ENCODE results near the gene TBXAS1.

The TBXAS1 gene

DNA sequence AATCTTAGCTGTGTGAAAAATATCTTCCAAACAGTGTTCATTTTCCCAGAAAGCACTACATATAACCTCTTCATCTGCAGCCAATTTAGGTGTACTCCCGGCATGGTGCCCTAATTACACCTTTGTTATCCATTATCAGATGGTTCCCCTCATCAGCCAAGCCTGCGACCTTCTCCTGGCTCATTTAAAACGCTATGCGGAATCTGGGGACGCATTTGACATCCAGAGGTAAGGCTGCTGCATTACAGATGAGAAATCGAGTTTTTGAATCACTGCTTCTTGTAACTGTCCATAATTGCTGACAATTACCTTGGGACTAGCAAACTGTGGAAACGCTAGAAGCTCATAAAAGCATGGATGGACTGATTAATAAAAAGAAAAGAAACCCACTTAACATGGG lies 124.2 kb downstream of the TBXAS1 start:
- no peak for DNase-seq

DNA sequence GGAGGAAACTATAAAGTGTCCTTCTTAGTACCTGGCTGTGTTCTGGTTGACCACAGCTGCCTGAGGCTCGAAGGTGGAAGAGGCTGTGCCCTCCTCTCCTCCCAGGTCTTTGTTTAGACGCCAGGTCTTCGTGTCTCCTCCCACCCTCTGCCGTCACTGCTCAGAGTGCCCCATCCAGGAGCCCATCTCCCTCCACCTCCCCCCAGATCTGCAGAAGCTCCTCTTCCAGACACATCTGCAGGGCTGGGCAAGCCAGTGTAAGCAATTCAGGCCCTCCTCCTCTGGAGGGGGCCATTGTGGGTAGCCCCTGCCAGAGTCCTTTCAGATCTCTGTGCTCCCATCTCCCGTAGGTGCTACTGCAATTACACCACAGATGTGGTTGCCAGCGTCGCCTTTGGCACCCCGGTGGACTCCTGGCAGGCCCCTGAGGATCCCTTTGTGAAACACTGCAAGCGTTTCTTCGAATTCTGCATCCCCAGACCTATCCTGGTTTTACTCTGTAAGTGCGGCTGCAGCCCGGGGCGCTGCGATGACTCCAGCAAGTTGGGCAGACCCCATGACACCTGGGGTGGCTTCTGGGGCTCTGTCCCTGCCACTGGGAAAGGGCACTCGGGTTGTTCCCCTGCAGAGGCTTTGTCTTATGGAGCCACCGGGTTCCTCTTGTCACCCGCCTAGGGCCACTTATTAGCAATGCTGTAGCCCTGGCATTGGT lies 126.2 kb downstream of the TBXAS1 start:
- DNase-seq, result no peak

DNA sequence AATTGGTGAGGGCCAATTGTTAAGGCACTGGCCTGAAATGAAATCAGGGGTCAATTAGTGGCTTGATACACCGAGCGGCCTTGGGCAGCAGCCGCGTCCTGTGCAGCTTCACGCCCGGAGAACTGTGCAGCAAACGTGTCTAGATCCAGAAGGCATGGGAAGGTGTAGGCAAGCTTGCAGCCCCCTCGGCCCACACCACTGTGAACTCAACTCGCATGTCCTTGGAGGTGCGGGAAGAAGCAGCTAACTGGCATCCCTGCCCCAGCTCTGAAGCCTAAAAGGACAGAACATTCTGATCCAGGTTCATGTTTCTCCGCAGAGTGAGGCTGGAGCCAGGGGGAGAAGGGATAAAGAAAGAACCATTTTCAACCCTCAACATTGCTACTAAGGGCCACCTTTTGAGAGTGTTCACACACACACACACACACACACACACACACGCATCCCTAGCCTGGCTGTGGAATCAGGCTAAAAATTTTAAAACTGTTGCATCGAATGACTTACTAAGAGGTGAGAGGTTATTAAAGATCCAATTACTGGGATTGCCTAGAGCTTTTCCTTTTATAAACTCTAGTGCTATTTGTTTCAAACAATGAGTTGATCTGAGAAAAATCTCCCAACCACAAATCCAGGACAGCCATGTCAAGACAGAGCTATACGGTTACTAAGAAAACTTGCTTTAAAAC lies 129.7 kb downstream of the TBXAS1 start:
- DNase-seq, result no peak

DNA sequence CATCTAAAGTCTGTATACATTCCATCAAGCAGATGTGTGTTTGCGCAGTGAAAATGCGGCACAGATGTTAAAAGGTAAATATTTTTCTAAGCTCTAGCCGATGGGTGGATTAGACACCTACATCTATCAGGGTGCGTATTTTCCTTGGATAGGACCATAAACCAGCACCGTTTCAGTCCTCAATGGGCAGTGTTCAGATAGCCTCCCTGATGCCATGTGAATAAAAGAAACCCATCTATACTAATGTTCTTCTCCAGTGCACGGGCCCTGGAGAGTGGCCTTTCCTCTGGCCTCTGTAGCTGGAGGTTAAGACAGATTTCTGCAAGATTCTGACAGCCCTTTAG lies 130.2 kb downstream of the TBXAS1 start:
- DNase-seq, result no peak

DNA sequence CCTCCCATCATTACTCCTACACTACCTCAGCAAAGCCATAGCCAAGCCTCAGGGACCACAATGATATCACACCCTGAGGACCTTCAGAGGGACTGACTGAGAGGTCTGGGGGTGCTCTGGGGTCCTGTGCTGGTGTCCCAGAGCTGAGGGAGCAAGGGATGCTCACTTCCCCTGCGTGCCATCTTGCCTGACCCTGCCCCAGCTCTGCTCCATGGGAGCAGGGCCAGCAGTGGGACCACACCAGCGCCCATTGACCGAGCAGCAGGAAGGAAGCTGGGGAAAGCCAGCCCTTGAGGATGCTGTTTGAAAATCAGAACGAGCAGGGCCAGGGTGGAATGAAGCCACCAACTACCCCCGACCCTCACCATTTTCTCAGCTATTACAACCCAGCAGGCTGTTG lies 130.7 kb downstream of the TBXAS1 start:
- no peak for DNase-seq

DNA sequence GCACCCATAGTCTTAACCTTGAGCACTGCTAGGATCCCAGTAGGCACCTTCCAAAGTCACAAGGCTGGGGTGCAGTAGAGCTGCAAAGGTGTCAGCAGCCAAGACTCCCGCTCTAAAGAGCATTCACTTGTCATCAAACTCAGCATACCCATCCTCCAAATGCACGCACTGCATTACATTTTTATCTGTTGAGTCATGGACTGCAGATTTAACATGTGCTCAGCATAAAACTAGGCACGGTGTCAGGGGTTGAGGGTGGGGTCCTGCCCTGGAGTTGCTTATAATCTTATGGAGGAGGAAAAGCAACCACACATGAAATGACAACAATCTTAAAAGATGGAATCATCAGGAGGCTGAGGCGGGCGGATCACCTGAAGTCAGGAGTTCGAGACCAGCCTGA lies 131.1 kb downstream of the TBXAS1 start:
- no peak for DNase-seq

DNA sequence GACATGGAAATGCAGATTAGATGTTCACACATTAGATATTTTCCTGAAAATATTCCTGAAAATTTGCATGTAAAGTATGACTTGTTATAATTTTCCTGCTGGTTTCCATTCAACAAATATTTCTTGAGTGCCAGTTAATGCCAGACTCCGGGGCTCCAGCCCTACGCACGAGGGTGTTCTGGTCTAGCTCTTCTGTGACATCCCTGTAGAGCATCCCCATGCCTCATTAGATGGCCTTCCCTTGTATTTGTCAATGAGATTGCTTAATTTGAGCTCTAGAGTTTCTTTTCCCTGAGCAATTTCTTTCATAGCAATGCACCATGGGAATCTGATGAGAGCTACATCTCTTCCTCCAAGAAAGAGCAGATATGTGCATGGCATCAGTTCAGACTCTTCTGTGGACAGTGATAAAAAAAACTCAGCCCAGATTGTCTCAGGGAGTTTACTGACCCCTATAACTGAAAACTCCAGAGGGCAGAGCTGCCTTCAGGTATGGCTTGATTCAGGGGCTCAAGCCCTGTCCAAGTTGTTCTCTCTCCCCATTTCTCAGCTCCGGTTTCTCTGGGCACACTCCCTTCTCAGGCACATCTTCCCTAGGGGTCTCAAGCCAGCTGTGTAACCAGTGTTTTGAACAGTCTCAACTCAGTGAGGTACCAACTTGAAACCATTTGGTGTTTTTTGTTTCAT lies 137.0 kb downstream of the TBXAS1 start:
- DNase-seq, result no peak

DNA sequence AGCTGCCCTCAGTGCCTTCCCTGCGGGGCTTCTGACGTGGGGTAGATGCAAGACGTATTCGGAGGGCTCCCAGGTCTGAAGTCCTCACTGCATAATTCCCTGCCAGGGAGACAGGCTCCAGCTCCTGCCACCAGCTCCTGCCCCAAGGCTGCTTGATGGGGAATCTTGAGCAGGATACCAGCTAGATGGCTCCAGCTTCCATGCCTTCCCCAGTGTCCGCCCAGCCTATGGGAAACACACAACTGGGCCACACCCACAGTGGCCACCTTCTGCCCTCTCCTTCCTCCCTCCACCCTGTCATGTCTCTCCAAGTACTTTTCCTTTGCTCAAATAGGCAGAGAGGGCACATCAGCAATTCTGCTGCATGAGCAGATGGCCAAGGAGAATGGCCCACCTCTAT lies 137.9 kb downstream of the TBXAS1 start:
- no peak for DNase-seq

DNA sequence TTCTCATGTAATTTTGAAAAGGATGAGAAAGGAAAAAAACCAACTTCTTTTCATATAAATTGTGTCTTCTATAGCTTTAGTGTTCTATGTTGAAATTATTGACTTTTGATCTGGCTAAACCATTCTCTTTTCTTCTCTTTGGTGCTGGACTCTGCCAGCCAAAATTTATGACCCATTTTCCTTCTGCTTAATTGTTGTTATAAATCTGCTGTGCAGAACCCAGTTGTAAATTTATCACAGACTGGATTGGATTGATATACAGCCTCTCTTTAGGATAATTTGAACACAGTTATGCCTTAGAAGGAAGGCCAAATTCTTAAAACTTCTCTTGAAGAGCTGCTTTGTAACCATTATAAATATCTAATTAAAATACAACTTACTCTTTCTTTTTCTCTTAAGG lies 139.9 kb downstream of the TBXAS1 start:
- DNase-seq, result no peak

DNA sequence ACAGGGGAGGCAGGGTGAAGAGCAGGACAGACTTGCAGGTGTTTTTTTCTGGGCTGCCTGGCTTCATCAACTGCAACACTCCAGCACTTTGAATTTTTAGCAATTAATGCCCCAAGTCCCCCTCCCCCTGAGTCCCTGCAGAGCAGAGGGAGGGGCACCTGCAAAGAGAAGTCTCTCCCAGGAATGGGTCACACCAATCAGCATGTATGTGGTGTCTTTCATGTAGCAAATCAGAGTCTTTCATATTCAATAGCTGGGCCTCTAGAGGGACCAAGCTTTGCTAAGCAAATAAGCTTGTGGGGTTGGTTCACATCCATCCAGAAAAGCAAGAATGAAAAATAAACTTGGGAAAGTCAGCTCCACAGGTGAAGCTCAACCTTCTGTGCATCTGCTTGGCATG lies 143.0 kb downstream of the TBXAS1 start:
- DNase-seq, result no peak

DNA sequence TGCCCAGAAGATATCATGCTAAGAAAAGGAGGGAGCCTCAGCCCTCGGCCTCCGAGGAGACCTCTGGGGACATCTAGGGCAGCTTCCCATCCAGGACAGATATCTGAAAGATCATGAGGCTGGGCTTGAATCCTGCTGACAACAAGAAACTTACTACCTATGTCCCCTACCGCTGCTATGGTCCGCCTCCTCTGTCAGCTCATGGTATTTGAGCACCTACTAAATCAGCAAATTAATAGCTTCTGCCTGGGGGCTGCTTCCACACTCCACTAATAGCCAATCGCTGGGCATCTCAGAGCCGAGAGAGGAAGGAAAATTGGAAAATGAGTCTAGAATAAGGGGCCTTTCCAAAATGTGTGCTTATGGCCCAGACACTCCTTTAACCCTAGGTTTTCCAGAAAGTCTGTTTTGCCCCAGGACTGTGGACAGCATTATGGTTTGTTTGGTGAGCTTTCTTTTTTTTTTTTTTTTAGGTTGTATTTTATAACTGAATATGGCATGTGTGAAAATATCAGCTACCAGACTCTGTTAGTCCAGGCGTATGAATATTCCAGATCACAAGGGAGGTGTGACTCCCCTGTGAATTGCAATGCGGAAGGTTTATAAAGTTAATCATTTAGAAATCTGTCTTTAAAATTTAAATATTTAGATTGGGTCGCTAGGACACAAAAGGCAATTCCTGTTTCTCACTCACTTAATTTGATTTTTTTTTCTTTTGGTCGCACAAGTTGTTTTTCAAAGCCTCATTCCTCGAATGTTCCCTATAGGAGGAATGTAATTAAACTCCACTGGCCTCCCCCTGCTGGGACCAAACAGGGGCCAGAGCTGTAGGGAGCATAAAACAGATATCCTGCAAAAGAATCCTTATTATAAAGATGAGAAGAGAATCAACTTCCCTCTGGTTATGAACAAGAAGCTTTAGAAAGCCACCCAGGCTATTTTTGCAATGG lies 144.3 kb downstream of the TBXAS1 start:
- DNase-seq, result no peak

DNA sequence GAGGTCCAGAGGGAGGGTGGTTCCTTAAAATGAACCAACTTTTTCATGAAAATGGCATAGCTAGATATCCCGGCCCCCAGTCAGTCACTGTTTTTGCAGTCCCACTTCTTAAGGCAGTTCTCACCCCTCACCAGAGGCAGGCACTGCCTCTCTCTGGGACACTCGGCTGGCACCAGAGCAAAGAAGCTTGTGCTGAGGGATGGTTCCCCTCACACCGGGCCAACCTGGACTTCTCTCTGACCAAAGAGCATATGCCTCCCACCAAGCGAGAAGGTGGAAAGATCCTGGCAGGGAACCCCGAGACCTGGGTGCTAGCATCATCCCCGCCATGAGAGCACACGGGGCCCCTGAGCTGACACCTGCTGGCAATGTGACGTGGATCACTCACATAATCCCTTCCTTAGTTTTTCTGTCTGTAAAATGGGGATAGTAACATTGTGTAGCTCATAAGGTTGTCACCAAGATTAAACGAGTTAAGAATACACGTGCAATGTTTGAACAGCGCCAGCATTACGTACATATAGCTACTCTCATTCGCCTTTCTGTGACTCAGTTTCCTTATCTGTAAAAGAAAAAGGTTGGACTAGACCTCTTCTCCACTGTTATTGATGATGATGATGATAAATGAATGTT lies 145.2 kb downstream of the TBXAS1 start:
- DNase-seq, result no peak

DNA sequence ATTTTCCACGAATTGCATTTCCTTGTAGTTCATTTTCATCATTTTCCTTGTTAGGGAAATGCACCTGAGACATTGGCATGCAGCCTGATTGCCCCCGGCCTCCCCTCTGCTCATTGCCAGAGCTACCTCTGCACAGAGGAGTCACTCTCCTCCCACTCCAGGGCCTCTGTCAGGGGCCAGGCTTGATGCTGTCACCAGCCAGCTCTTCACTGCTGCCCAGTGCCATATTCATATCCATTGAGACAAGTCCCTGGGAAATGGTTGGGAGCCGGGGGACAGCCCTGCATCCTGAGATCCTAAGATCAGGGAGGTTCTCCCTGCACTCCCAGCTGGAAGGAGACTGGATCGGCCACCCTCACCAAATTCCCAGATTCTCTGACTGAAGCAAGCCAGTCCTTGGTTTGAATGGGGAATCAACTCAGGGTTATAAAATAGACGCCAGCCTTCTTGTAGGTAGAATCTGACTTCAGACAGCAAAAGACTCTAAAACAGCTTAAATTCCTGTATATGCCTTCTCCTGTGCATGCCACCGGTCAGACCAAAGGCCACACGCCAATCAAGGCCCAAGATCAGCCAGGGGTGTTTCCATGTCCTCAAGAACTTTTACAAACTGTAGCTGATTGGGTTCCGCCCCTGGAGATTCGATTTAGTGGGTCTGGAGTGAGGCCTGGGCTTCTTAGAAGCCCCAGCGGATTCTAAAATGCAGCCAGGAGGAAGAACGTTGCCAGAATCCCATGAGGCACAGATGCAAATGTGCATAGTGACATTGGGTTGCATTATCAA lies 147.2 kb downstream of the TBXAS1 start:
- DNase-seq, result no peak

DNA sequence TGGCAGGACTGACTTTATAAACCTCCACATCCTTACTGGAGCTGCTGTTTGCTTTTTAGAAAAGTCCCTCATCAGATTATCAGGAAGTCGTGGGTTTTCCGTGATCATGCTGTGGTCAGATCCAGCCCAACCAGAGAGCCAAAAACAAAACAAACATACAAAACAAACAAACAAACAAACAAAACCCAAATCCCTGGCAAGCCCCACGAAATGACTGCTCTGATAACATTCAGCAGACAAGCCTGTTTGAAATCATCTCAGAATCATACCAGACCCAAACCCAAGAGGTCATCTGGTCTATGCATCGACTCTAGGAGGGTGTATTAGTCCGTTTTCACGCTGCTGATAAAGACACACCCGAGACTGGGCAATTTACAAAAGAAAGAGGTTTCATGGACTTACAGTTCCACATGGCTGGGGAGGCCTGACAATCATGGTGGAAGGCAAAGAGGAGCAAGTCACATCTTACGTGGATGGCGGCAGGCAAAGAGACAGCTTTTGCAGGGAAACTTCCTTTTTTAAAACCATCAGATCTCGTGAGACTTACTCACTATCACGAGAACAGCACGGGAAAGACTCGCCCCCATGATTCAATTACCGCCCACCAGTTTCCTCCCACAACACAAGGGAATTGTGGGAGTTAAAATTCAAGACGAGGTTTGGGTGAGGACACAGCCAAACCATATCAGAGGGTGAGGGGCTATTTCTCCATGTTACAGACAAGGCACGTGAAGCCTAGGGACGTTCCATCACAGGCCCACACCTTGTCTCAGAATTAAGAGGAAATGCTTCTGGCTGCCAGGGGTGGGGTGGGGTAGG lies 148.0 kb downstream of the TBXAS1 start:
- DNase-seq, result no peak

DNA sequence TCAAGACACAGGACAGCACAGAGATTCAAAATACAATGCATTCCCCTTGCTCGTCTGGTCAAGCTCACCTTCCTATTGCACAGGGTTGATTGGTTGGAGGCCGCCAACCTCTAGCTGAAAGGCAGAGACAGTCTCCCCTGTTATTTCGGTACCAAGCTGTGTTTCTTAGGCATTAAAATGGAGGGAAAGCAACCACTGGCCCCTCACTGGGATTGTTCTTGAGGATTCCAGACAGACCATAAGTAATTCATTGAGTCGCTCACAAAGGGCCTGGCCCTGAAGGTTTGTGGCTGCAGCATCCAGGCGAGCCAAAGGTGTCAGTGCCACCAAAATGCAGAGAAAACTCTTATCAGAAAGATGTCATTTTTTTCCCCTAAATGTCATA lies 152.4 kb downstream of the TBXAS1 start:
- DNase-seq, result no peak

DNA sequence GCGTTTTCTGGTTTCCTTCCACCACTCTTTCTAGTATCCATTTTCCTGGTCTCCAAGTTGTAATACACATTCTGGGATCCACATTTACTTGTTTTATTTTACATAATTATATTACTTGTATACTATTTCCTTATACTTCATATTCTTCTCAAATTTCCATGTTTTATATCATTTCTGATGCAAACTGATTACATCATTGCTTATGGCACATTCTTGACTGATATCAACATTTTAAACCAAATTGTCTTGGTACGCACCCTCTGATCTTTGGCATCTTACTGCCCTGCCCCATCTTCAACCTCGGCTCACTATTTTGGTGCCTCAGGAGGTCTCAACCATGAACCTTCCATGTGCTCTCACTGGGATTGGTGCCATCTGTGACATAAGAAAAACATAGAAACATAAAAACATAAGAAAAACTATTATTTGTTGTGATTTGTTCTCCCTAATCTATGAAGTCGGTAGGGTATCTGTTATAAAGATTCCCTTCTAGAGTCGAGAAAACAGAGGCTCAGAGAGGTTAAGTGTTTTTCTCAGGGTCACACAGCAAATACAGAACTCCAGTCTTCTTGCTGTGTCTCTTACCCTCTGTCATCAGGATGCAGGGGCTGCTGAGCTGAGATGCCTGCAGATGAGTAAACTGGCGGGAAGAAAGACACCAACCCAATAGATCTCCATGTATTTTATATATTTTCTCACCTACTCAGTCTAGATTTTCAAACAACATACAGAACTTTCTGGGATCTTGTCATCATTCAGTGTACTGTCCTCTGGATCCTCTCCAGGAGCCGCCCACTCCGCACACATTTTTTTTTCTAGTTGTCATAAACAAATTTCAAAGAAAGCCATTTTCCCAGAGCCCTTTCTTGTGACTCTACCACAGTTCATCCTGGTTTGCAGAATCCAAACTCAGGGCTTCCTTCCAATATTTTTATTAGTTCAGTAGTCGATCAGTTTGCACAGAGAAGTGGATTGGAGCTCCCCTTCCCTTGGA lies 154.2 kb downstream of the TBXAS1 start:
- DNase-seq, result no peak

DNA sequence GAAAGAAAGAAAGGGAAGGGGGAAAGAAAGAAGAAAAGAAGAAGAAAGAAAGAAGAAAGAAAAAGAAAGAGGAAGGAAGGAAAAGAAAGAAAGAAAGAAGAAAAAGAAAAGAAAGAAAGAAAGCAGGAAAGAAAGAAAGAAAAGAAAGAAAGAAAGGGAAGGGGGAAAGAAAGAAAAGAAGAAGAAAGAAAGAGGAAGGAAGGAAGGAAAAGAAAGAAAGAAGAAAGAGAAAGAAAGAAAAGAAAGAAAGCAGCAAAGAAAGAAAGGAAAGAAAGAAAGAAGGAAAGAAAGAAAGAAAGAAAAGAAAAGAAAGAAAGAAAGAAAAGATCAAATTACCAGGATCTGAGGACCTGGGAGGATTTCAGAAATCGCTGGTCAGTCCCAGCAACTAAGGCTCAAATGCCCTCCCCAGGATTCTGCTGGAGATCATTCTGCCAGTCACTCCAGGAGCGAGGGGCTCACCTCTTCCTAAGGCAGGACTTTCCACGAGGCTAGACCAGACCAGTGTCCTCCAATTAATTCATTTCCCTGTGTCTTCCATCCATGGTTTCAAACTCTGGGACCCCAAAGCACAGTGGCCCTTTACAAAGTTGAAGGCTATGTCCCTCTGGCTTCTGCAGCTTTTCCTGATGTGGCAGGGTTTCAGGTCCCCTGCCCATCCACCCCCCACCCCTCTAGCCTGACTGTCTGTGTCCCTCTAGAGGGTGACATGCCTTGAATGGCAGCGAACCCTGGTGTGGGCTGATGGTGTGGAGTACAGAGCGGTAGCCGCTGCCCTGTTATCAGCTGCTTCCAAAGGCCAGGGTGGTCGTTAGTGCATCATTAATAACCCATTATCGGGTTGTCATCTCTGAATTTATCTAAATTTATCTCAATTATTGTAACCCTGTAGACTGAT lies 155.8 kb downstream of the TBXAS1 start:
- DNase-seq, result no peak

DNA sequence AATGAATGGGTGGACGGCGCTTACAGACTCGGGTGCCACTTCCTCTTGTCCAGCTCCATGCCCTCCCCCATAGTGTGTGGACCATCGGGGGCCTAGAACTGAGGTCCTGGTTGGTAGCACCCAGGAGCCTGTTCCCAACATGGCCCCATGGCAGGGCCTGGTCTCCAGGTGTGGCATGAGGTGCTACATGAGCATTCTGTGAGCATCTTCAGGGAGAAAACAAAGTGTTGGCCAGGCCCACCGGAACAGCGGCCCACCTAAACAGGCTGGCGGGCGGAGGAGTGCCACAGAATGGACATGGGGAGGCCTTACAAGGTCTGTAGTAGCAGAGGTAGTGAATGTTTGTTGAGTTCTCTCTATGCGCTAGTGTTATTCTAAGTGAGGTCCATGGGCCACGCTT lies 156.7 kb downstream of the TBXAS1 start:
- DNase-seq, result no peak

Data from T1000 (cell line).